K562 (cell line): ENCODE measurements around the gene H2BK1. TPM values are rescaled to one million over a fixed set of nuclear protein-coding genes. Genes with fewer than 3 reads are reported as not detected.

Source experiments
- CBX3 ChIP-seq, 2 experiments: IDR thresholded peaks; 1 replicate in 1 of 2; 2 replicates in 1 of 2; pipeline ENCODE4 v1.6.1; 2012; ENCODE audit warnings: inconsistent platforms in 2 of 2, low read length in 2 of 2, borderline replicate concordance in 1 of 2, control low read depth in 1 of 2
- KLF13 ChIP-seq: fragments of 450-650 bp; IDR thresholded peaks from 2 replicates; pipeline ENCODE4 v1.6.1; 2016; ENCODE audit warnings: missing genetic modification characterization, low read depth, mild to moderate bottlenecking, missing compliant biosample characterization, moderate library complexity, borderline replicate concordance
- RBFOX2 ChIP-seq: fragments of 200-400 bp; formaldehyde crosslinking; IDR thresholded peaks from 2 replicates; pipeline ENCODE4 v1.6.1; 2017; ENCODE audit warnings: low read depth, mild to moderate bottlenecking, low read length, moderate library complexity
- RERE ChIP-seq: sonication (generic); formaldehyde crosslinking; IDR thresholded peaks from 2 replicates; pipeline ENCODE4 v1.8.0; 2023; ENCODE audit warnings: missing genetic modification reagents, mild to moderate bottlenecking, borderline replicate concordance
- SIX5 ChIP-seq, 2 experiments: IDR thresholded peaks; 2 replicates each; pipeline ENCODE4 v1.6.1; 2011; ENCODE audit warnings: low read length in 2 of 2, borderline replicate concordance in 1 of 2, low read depth in 1 of 2, mild to moderate bottlenecking in 1 of 2, moderate library complexity in 1 of 2; ENCODE audit not compliant: insufficient read depth in 1 of 2
- SRSF1 ChIP-seq: fragments of 200-400 bp; formaldehyde crosslinking; IDR thresholded peaks from 2 replicates; pipeline ENCODE4 v1.6.1; 2017; ENCODE audit warnings: mild to moderate bottlenecking, low read depth, low read length, moderate library complexity
- XRCC3 ChIP-seq: fragments of 450-650 bp; IDR thresholded peaks from 2 replicates; pipeline ENCODE4 v1.6.1; 2017; ENCODE audit warnings: mild to moderate bottlenecking, moderate library complexity
- ZNF224 ChIP-seq: sonication (generic); formaldehyde crosslinking; IDR thresholded peaks from 2 replicates; pipeline ENCODE4 v1.8.0; 2022; ENCODE audit warnings: mild to moderate bottlenecking, missing genetic modification reagents
- ZNF316 ChIP-seq: fragments of 450-650 bp; IDR thresholded peaks from 2 replicates; pipeline ENCODE4 v1.6.1; 2016
- ZNF407 ChIP-seq: fragments of 450-650 bp; IDR thresholded peaks from 2 replicates; pipeline ENCODE4 v1.6.1; 2016; ENCODE audit warnings: low read depth
- ZNF584 ChIP-seq: fragments of 200-800 bp; sonication (Bioruptor generic); IDR thresholded peaks from 2 replicates; pipeline ENCODE4 v1.6.1; 2016; ENCODE audit warnings: low read depth, mild to moderate bottlenecking, missing genetic modification characterization, missing compliant biosample characterization
- ZNF695 ChIP-seq: fragments of 450-650 bp; formaldehyde crosslinking; IDR thresholded peaks from 2 replicates; pipeline ENCODE4 v1.4.0; 2020; ENCODE audit warnings: mild to moderate bottlenecking, moderate library complexity
- polyA plus RNA-seq, 8 experiments: library from polyadenylated mRNA; depleted of rRNA in 4 of 8; stranded (reverse) in 5 of 8; unstranded in 3 of 8; fragments of >200 nt; fragmentation: Nextera tagmentation in 2 of 8; fragmentation: Illumina TruSeq in 1 of 8; extraction: Ambion mirVana in 2 of 8; extraction: Trizol in 1 of 8; gene quantifications; 2 replicates each; pipeline versions ENCODE4 v1.2.1 to v1.2.3, GENCODE V29; 2011 to 2014; ENCODE audit warnings: inconsistent platforms in 1 of 8, missing spikeins in 1 of 8
- total RNA-seq, 7 experiments: library from RNA; depleted of rRNA in 6 of 7; stranded (reverse); fragments of >200 nt in 6 of 7; fragmentation: Illumina TruSeq in 2 of 7; extraction: Trizol in 2 of 7; gene quantifications; 2 replicates each; pipeline versions ENCODE4 v1.2.1 to v1.2.3, GENCODE V29; 2011 to 2021; ENCODE audit warnings: low replicate concordance in 1 of 7

The H2BK1 gene
- total and polyA plus RNA-seq, 9 of the 15 experiments (the other 6 are each of a cell fraction or from before 2014, with no cell fraction given), result not detected

GRCh38 chr7:151207315-151207714 lies 3.0 kb downstream of the H2BK1 start (continued):
- no peak for TF ChIP-seq ZNF407
- no peak for TF ChIP-seq XRCC3
- TF ChIP-seq ZNF695 (CRISPR knock-in tag), result no peak
- no peak for TF ChIP-seq ZNF316
- no peak for TF ChIP-seq CBX3 (IDR thresholded peaks at IDR 0.05; ENCODE audit: borderline replicate concordance in 1 of 2, low read length in 2 of 2)
- TF ChIP-seq ZNF224 (CRISPR knock-in tag), result no peak
- no peak for TF ChIP-seq ZNF584 (CRISPR knock-in tag)
- no peak for TF ChIP-seq SIX5 (IDR thresholded peaks at IDR 0.05; ENCODE audit: borderline replicate concordance in 1 of 2, insufficient read depth in 1 of 2, low read depth in 1 of 2, low read length in 2 of 2)
- TF ChIP-seq RERE (CRISPR knock-in tag), result no peak
- TF ChIP-seq SRSF1, result no peak
- no peak for TF ChIP-seq KLF13 (tag)
- no peak for TF ChIP-seq RBFOX2
